ENCODE results near the gene KDM4B. TPM values are rescaled to one million over a fixed set of nuclear protein-coding genes. Genes with fewer than 3 reads are reported as not detected.

The KDM4B gene
- 10 to 100 TPM; 14.6 to 16.0 TPM for total RNA-seq
- 14.6 TPM for polyA plus RNA-seq

DNA sequence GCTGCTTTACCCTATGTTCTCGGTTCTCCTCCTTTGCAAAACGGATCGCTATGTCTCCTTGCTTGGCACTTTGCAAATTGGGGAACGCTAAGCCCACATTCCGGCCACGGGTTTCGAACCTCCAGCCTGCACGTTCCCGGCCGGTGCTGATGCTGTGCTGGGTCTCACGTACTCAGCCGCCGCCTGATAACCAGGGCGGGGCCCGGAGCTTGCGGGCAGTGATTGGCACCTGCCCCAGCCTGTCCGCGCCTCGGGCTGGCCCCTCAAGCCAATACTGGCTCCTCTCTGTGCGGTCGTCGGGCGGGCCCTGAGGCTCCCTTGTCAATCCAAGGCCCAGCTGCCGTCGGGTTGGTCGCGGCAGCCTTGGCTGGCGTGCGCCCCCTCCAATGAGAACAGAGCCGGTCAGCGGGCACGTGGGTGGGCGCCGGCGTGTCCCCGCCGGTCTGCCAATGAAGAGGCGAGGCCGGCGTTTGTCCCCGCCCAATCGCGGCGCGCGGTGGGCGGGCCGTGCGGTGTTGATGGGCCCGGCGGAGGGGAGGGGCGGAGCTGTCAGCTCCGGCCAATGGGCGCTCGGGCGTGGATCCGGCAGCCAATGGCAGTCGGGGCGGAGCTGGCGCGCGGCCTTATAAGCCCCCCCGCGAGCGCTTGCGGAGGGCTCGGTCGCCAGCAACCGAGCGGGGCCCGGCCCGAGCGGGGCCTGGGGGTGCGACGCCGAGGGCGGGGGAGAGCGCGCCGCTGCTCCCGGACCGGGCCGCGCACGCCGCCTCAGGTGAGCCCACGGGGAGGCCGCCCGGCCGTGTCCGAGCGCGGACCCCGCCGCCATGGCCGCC, at the start of gene KDM4B:
KDM4B (plus strand) TSS at position 652 of the 830 bp plus-strand sequence. CDS start 63,778 bp downstream, outside the sequence.
- peaks cover 27% of the 10 kb centered on the region for H3K4me1 ChIP-seq (ENCODE audit: insufficient read depth, low read length)
- H3K4me1 Mint-ChIP-seq: peaks cover 29 to 46% (median 32%) of the 10 kb centered on the region in 3 donors
- ChIA-PET POLR2A (interaction anchor here (0.6 to 6.1 kb wide), 6 partner anchors 9 to 484 kb away, joined by 3 to 128 read pairs (median 4); partner anchors contain the start of genes FEM1A and PLIN3), CTCF (interaction anchor here (0.5 to 5.6 kb wide), 5 partner anchors 54 to 225 kb away, joined by 3 to 52 read pairs (median 4); no protein-coding TSS in a partner anchor)
- no peaks in the 10 kb centered on the region for H3K36me3 ChIP-seq (ENCODE audit: insufficient read depth, low read length)
- H3K4me3 Mint-ChIP-seq: peak within 1 kb of the TSS; percentile 83 to 95 (median 89)
- H3K27ac ChIP-seq (ENCODE audit: low read depth, low read length): peak within 1 kb of the TSS; percentile 33
- peak within 1 kb of the TSS; percentile 49 for H3K4me3 ChIP-seq (ENCODE audit: low read length)
- H3K27ac Mint-ChIP-seq: peak within 1 kb of the TSS; percentile 78 to 98 (median 92)
- peak; percentile 97 to 100 (median 99) for DNase-seq
- H3K36me3 Mint-ChIP-seq: peaks cover 0 to 2% (median 0%) of the 10 kb centered on the region in 3 donors
- H3K9me3 ChIP-seq (ENCODE audit: low read length): no peaks in the 10 kb centered on the region
- H3K27me3 ChIP-seq (ENCODE audit: insufficient read depth, low read length, poor library complexity, severe bottlenecking): no peaks in the 10 kb centered on the region
- peaks cover 0 to 4% of the 10 kb centered on the region in 2 donors for H3K27me3 Mint-ChIP-seq
- H3K9me3 Mint-ChIP-seq: no peaks in the 10 kb centered on the region

DNA sequence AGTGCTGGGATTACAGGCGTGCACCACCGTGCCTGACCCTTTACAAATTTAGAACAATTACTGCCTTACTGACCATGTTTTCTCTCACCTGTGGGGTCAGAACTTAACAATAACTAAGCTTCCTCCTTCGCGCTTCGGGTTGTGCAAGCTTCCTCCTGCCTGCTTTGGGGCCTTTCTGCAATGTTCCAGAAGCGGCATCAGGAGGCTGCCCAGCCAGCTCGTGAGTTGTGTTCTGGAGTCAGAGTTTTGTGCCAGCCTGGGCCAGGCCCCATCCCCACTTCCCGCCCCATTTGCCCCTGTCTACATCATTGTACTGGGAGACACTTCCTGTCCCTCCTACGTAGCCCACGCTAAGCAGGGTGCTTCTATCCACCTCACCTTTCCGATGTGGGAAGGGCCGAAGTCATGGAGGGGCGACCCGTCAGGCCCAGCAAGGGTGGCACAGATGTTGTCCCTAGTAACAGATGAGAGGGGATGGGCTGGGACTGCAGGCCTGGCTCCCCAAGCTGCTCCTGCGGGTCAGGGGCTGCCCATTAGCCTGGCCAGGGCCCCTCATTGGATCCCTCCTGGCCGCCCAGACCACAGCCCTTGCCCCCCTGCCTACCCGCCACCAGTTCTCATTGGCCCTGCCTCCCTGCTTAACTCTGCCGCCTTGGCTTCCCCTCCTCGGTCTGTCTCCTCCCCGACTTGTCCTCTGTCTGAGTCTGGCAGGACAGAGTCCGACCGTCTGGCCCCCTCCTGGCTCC, 46.2 kb upstream of the KDM4B start:
- Histone ChIP-seq H3K36me3 (ENCODE audit: insufficient read depth, low read length) (no peaks in the 10 kb centered on the region), H3K27me3 (ENCODE audit: insufficient read depth, low read length, poor library complexity, severe bottlenecking) (no peaks in the 10 kb centered on the region), H3K4me1 (ENCODE audit: insufficient read depth, low read length) (no peaks in the 10 kb centered on the region), H3K9me3 (ENCODE audit: low read length) (no peaks in the 10 kb centered on the region), H3K27ac (ENCODE audit: low read depth, low read length) (no peak overlapping the region), H3K4me3 (ENCODE audit: low read length) (no peak overlapping the region)
- H3K36me3 Mint-ChIP-seq: no peaks in the 10 kb centered on the region
- H3K27ac Mint-ChIP-seq: no peak overlapping the region
- no peak for DNase-seq
- H3K4me1 Mint-ChIP-seq: no peaks in the 10 kb centered on the region
- no peaks in the 10 kb centered on the region for H3K27me3 Mint-ChIP-seq
- ChIA-PET POLR2A (interaction anchor here (0.6 kb wide), 1 partner anchor 680 kb away, joined by 5 read pairs; no protein-coding TSS in a partner anchor), CTCF (no interaction called here)
- no peak overlapping the region for H3K4me3 Mint-ChIP-seq
- H3K9me3 Mint-ChIP-seq: no peaks in the 10 kb centered on the region

DNA sequence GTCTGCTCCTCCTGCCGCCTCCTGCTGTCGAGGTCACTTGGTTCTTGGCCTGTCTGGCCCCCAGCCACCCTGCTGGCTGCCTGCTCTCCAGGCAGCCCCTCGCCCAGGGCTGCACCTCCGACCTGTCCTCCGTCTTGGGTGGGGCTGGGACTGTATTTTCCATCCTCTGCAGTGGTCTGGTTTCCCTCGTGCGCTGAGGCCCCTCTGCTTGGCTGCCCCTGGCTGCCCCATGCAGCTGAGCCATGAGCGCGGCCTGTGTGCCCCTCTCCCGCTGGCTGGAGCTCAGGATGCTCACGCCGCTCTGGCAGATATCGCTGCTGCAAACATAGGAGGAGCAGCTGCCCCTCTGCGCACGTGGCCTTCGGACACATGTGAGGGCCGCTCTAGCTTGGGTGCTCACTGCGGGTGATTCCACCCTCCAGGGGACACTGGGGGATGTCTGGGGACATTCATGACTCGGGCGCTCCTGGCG, 45.6 kb upstream of the KDM4B start:
- DNase-seq: no peak
- H3K27me3 Mint-ChIP-seq: no peaks in the 10 kb centered on the region
- H3K36me3 Mint-ChIP-seq: no peaks in the 10 kb centered on the region
- no peaks in the 10 kb centered on the region for H3K4me1 Mint-ChIP-seq
- H3K36me3 ChIP-seq (ENCODE audit: insufficient read depth, low read length): no peaks in the 10 kb centered on the region
- no peak overlapping the region for H3K4me3 ChIP-seq (ENCODE audit: low read length)
- no peaks in the 10 kb centered on the region for H3K9me3 Mint-ChIP-seq
- no peaks in the 10 kb centered on the region for H3K9me3 ChIP-seq (ENCODE audit: low read length)
- no peak overlapping the region for H3K27ac Mint-ChIP-seq
- H3K27me3 ChIP-seq (ENCODE audit: insufficient read depth, low read length, poor library complexity, severe bottlenecking): no peaks in the 10 kb centered on the region
- H3K4me1 ChIP-seq (ENCODE audit: insufficient read depth, low read length): no peaks in the 10 kb centered on the region
- H3K27ac ChIP-seq (ENCODE audit: low read depth, low read length): no peak overlapping the region
- POLR2A ChIA-PET: interaction anchor here (0.6 kb wide), 1 partner anchor 680 kb away, joined by 5 read pairs; no protein-coding TSS in a partner anchor
- H3K4me3 Mint-ChIP-seq: no peak overlapping the region
- CTCF ChIA-PET: no interaction called here

DNA sequence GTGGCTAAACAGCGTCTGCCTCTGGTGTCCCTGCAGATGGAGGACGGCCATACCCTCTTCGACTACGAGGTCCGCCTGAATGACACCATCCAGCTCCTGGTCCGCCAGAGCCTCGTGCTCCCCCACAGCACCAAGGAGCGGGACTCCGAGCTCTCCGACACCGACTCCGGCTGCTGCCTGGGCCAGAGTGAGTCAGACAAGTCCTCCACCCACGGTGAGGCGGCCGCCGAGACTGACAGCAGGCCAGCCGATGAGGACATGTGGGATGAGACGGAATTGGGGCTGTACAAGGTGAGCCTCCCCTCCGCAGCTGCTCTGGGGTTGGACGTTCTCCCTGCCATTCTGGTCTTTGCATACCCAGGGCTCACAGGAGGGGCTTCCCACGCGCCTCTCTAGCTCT, 39.7 kb upstream of the KDM4B start:
- no peaks in the 10 kb centered on the region for H3K27me3 Mint-ChIP-seq
- ChIA-PET POLR2A (no interaction called here), CTCF (interaction anchor here (1.6 to 2.0 kb wide), 2 partner anchors 12 to 17 kb away, joined by 4 to 6 read pairs; no protein-coding TSS in a partner anchor)
- no peak overlapping the region for H3K27ac Mint-ChIP-seq
- H3K9me3 ChIP-seq (ENCODE audit: low read length): no peaks in the 10 kb centered on the region
- no peaks in the 10 kb centered on the region for H3K36me3 Mint-ChIP-seq
- H3K36me3 ChIP-seq (ENCODE audit: insufficient read depth, low read length): no peaks in the 10 kb centered on the region
- no peak overlapping the region for H3K4me3 ChIP-seq (ENCODE audit: low read length)
- H3K27ac ChIP-seq (ENCODE audit: low read depth, low read length): no peak overlapping the region
- DNase-seq: no peak
- H3K4me1 Mint-ChIP-seq: no peaks in the 10 kb centered on the region
- no peaks in the 10 kb centered on the region for H3K27me3 ChIP-seq (ENCODE audit: insufficient read depth, low read length, poor library complexity, severe bottlenecking)
- no peaks in the 10 kb centered on the region for H3K4me1 ChIP-seq (ENCODE audit: insufficient read depth, low read length)
- no peaks in the 10 kb centered on the region for H3K9me3 Mint-ChIP-seq
- H3K4me3 Mint-ChIP-seq: no peak overlapping the region

DNA sequence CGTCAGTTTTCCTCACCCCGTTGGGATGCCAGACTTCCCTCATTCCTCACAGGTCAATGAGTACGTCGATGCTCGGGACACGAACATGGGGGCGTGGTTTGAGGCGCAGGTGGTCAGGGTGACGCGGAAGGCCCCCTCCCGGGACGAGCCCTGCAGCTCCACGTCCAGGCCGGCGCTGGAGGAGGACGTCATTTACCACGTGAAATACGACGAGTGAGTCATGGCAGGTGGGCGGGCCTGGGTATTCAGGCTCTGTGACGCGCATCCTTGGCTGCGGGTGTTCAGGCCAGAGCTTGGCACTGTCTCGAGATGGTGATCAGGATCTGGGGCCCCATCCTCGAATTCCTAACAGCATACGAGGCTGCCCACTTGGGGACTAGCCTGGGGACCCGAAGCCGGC, 38.2 kb upstream of the KDM4B start:
- Mint-ChIP-seq H3K36me3 (no peaks in the 10 kb centered on the region), H3K9me3 (no peaks in the 10 kb centered on the region), H3K27me3 (no peaks in the 10 kb centered on the region), H3K27ac (no peak overlapping the region), H3K4me3 (no peak overlapping the region), H3K4me1 (no peaks in the 10 kb centered on the region)
- Histone ChIP-seq H3K9me3 (ENCODE audit: low read length) (no peaks in the 10 kb centered on the region), H3K36me3 (ENCODE audit: insufficient read depth, low read length) (no peaks in the 10 kb centered on the region), H3K4me1 (ENCODE audit: insufficient read depth, low read length) (no peaks in the 10 kb centered on the region), H3K27me3 (ENCODE audit: insufficient read depth, low read length, poor library complexity, severe bottlenecking) (no peaks in the 10 kb centered on the region), H3K4me3 (ENCODE audit: low read length) (no peak overlapping the region), H3K27ac (ENCODE audit: low read depth, low read length) (no peak overlapping the region)
- ChIA-PET CTCF (interaction anchor here (2.0 kb wide), 1 partner anchor 18 kb away, joined by 4 read pairs; no protein-coding TSS in a partner anchor), POLR2A (no interaction called here)
- DNase-seq: no peak

DNA sequence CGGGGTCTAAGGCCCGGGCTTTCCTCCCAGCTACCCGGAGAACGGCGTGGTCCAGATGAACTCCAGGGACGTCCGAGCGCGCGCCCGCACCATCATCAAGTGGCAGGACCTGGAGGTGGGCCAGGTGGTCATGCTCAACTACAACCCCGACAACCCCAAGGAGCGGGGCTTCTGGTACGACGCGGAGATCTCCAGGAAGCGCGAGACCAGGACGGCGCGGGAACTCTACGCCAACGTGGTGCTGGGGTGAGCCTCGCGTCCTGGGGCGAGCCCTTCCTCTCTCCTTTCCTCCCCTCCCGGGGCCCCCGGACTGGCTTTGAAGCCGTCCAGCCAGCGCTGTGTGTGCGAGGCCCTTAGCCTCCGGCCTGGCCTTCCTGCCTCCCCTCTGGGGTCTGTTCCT, 36.2 kb upstream of the KDM4B start:
- H3K4me1 ChIP-seq (ENCODE audit: insufficient read depth, low read length): no peaks in the 10 kb centered on the region
- H3K27ac Mint-ChIP-seq: no peak overlapping the region
- H3K4me1 Mint-ChIP-seq: no peaks in the 10 kb centered on the region
- H3K4me3 Mint-ChIP-seq: no peak overlapping the region
- CTCF ChIA-PET: no interaction called here
- POLR2A ChIA-PET: no interaction called here
- no peak overlapping the region for H3K4me3 ChIP-seq (ENCODE audit: low read length)
- no peaks in the 10 kb centered on the region for H3K27me3 Mint-ChIP-seq
- no peaks in the 10 kb centered on the region for H3K36me3 ChIP-seq (ENCODE audit: insufficient read depth, low read length)
- no peaks in the 10 kb centered on the region for H3K9me3 Mint-ChIP-seq
- no peaks in the 10 kb centered on the region for H3K36me3 Mint-ChIP-seq
- H3K27ac ChIP-seq (ENCODE audit: low read depth, low read length): no peak overlapping the region
- no peaks in the 10 kb centered on the region for H3K9me3 ChIP-seq (ENCODE audit: low read length)
- H3K27me3 ChIP-seq (ENCODE audit: insufficient read depth, low read length, poor library complexity, severe bottlenecking): no peaks in the 10 kb centered on the region
- no peak for DNase-seq

DNA sequence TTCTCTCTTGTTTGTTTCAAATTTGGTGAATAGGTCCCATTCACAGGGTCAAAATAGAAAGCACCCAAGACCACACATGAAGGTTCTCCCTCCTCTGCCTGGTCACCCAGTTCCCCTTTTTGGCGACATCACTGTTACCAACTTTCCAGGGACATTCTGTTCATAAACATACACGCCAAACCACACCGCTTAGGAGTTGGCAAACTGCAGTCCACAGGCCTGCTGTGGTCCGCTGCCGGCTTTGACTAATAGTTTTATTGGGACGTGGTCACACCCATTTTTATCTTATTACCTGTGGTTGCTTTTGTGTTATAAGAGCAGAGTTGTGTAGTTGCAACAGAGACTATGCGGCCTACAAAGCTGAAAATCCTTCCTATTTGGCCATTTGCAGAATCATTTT, 35.4 kb upstream of the KDM4B start:
- H3K4me3 Mint-ChIP-seq: no peak overlapping the region
- POLR2A ChIA-PET: no interaction called here

DNA sequence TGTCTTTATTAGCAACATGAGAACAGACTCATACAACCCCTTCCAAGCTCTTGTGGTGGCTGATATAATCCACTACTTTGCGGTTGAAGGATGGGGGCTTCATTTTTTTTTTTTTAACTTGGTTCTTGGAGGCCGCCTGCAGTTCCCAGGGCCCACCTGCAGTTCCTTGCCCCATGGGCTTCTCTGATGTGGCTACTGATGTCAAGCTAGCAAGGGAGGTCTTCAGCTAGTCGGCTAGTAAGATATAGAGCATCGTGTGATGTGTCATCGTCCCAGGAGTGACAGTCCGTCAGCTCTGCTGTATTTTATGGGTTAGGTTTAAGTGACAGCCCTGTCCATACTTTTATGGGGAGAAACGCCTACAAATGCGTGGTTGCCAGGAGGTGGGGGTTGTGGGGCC, 33.5 kb upstream of the KDM4B start:
- Histone ChIP-seq H3K27ac (ENCODE audit: low read depth, low read length) (no peak overlapping the region), H3K4me1 (ENCODE audit: insufficient read depth, low read length) (no peaks in the 10 kb centered on the region), H3K9me3 (ENCODE audit: low read length) (no peaks in the 10 kb centered on the region), H3K36me3 (ENCODE audit: insufficient read depth, low read length) (no peaks in the 10 kb centered on the region), H3K4me3 (ENCODE audit: low read length) (no peak overlapping the region), H3K27me3 (ENCODE audit: insufficient read depth, low read length, poor library complexity, severe bottlenecking) (no peaks in the 10 kb centered on the region)
- no peak for DNase-seq
- Mint-ChIP-seq H3K36me3 (no peaks in the 10 kb centered on the region), H3K4me3 (no peak overlapping the region), H3K27ac (no peak overlapping the region), H3K9me3 (no peaks in the 10 kb centered on the region), H3K27me3 (no peaks in the 10 kb centered on the region), H3K4me1 (no peaks in the 10 kb centered on the region)
- ChIA-PET CTCF (no interaction called here), POLR2A (no interaction called here)

More for the DNA sequence above, 35.4 kb upstream of the KDM4B start:
- Histone ChIP-seq H3K4me1 (ENCODE audit: insufficient read depth, low read length) (no peaks in the 10 kb centered on the region), H3K36me3 (ENCODE audit: insufficient read depth, low read length) (no peaks in the 10 kb centered on the region), H3K27ac (ENCODE audit: low read depth, low read length) (no peak overlapping the region), H3K4me3 (ENCODE audit: low read length) (no peak overlapping the region), H3K27me3 (ENCODE audit: insufficient read depth, low read length, poor library complexity, severe bottlenecking) (no peaks in the 10 kb centered on the region), H3K9me3 (ENCODE audit: low read length) (no peaks in the 10 kb centered on the region)
- no peak for DNase-seq
- Mint-ChIP-seq H3K27me3 (no peaks in the 10 kb centered on the region), H3K9me3 (no peaks in the 10 kb centered on the region), H3K36me3 (no peaks in the 10 kb centered on the region), H3K4me1 (no peaks in the 10 kb centered on the region), H3K27ac (no peak overlapping the region)
- CTCF ChIA-PET: no interaction called here
